NCI-H2029 treated with DMSO at 0.1 percent for 48 hours (cell line): ENCODE data around the gene NSMCE1.

Experiments used
- DNase-seq: peaks from one replicate; lab custom pipeline; 2025; lab: John Stamatoyannopoulos, UW

The NSMCE1 gene, protein sequence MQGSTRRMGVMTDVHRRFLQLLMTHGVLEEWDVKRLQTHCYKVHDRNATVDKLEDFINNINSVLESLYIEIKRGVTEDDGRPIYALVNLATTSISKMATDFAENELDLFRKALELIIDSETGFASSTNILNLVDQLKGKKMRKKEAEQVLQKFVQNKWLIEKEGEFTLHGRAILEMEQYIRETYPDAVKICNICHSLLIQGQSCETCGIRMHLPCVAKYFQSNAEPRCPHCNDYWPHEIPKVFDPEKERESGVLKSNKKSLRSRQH

DNA sequence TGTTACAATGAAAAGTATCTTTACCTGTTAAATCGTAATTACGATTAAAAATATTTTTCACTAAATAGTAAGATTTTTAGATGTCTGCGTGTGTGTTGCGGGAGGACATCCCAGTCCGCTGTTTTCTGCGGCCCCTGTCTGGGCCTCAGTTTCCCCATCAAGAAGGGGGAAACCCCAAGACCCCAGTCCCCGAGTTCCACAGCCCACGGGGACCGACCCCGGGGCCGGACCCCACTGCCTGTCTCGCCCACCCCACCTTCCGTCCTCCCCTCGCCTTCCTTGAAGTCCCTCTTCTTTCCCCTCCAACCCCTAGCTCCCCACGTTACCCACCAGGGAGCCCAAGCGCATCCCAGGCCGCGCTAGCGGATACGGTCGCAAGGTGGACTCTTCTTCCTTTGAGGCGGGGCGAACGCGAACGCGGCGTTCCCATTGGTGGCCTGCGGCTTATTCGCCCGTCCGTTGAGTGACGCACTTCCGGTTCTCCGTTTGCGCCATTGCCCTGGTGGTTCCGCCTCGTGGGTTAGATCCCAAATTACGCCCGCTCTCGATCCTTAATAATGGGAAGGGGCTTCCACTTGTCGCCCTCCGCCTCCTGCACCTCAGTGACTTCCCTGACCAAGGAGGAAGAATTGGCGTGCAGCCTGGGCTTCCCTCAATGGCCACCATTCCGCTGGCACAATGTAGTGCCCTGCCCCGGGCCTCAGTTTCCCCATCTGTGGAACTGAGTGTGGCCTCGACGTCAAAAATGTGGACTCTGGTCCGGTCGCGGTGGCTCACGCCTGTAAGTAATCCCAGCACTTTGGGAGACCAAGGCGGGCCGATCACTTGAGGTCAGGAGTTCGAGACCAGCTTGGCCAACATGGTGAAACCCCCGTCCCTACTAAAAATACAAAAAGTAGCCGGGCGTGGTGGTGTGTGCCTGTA is at the start of gene NSMCE1:
TSS of gene NSMCE1 (minus strand) at position 397 of the 924 bp plus-strand sequence. CDS start 11,202 bp downstream, outside the sequence.
- DNase-seq = peak; percentile 80

DNA sequence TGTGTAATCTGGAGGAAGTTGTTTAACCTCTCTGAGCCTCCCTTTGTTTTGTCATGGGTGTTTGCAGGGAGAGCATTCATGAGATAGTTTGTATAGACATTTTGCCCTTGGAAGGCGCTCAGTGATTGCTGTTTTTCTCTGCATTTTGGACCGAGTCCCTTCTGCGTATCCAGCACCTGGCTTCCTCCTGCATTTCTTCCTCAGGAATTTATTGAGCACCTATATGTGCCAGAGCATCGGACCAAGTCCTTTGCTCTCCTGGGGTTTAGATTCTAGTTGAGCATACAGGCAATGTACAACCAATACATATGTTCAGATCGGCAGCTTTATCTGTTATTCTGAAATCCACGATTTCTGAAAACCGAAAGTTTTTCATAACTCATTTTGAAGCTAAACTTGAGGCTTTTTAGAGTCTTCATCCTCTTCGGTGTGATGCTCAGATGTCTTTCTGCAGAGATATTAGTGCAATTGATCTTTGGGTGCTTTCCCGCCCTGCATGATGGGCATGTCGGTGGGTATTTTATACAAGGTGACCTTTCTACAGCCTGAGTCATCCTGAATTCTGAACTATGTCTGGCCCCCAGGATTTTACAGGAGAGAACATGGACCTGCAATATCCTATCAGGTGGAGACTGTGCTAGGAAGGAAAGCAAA is 49.3 kb upstream of the NSMCE1 start:
- no peak for DNase-seq

DNA sequence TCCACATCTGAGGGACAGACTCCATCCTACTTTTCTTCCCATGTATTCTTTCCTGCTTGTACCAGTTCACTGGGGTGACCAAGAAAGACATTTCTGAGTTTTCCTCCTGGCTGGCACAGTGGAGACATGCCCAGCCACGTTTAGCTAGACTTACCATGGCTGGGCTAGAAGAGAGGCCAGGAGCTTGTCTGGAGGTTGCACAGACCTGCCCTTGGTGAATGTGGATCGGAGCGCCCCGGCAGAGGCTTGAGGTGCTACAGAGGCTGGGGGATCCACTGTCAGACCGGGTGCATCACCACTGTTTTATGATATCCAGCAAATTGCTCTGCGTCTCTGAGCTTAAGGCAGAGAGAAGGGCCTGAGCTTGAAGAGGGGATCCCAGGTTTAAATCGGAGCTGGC is 48.7 kb upstream of the NSMCE1 start:
- DNase-seq = no peak

DNA sequence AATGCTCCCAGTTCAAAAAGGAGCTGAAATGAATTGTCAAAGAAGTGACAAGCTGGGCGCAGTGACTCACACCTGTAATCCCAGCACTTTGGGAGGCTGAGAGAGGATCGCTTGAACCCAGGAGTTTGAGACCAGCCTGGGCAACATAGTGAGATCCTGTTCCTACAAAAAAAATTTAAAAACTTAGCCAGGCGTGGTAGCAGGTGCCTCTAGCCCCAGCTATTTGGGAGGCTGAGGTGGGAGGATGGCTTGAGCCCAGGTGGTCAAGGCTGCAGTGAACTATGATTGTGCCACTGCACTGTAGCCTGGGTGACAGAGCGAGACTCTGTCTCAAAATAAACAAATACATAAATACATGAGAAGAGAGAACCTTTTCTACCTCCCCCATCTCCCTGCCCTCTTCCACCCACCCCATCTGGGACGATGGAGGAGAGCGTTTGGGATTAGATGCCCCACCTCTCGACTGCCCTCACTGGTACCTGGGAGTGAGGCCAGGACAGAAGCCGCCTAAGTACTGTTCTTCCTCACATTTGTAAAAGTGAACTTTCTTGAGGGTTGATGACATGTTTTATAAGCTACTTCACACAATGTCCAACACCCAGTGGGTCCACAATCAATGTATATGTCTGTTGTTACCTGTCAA is 47.6 kb upstream of the NSMCE1 start:
- DNase-seq = no peak

DNA sequence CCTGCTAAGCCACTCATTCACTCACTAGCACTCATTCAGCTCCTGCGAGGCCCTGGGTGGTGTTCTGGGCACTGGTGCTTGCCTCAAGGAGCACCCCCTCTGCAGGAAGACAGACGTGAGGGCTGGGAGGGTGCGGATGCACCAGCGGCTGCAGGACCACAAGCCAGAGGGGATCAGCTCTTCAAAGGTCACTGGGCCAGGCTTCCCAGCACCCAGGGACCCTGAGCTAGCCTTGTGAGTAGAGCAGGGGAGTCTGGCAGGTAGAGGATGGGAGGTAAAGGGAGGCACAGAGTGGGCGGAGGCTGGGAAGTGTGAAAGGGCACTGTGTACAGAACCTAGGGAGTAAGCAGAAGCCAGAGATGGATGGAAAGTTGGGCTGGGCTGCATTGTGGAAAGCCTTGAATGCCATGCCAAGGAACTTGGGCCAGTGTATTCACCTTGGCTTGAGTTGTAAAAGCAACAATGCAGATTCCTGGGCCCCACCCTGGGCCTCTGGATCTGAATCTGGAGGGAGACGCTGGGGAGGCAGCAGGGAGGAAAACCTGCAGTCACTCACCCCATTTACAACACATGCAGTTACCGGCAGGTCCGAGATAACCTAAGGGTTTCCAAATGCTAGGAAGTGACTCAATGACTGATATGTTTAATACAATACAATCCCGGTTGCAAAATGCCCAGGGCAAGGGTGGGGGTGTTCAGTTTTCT is 46.9 kb upstream of the NSMCE1 start:
- DNase-seq = no peak

DNA sequence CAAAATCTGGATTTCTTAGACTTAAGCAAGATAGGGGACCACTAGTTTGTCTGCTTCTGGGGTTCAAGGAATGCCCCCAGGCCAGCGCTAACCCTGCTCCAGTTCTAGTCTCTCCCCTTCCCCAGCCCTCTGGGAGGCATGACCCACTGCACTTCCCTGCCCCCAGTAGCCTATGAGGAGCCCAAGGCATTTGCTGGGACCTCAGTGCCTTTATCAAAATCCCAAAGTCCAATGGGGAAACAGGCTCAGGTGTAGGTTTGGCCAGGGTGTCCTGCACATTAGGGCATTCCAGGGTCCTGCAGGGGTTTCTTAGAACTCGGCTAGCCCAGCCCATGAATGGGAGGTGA is 46.4 kb upstream of the NSMCE1 start:
- no peak for DNase-seq

DNA sequence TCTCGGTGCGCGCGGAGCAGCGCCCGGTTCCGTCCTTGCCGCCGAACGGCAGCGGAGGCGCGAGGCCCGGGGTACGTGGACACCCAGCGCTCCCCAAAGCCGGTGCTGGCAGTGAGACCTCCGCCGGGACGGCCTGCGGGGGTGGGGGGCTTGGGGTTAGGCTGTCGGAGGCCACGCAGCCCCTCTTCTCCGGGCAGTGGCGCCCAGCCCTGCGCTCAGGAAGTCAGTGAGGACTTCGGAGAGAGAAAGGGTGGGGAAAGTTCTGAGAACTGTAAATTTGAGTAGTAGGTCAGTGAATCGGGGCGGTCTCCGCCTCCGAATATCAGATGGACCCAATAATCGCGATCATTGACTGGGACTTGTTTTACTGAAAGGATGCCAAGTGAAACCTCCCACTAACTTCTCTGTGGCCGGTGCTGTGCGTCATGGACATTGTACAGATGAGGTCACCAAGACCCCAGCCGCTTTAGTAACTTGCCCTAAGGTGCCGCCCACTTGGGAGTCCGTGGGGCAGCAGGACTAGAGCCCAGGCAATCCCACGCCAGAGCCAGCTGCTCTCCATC is 45.7 kb upstream of the NSMCE1 start:
- no peak for DNase-seq

DNA sequence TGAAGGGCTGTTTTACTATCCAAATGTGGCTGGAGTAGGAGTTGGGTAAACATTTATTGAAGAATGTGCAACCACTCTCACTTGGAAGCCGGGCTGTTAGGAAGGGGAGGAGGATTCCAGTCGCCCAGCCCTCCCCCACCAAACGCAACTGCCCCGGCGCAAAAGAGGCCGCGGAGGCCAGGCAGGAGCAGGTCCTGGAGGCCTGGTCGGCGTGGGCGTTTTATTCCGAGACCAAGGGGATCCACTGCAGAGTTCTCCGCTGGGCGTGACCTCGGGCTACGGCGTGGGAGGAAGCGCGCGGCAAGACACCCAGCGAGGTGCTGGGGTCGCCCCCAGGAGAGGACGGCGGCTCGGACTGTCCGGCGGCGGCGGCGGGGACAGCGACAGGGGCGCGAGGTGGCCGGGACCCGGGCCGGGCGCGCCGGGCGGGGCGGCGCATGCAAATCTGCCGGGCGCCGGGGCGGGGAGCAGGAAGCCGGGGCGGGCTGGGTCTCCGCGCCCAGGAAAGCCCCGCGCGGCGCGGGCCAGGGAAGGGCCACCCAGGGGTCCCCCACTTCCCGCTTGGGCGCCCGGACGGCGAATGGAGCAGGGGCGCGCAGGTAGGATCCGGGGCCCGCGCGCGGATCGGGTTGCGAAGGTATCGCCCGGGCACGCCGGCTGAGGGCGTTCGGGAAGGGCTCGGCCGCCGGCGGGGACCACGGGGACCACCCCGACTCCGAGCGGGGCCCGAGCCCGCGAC is 45.0 kb upstream of the NSMCE1 start, which contains the start of gene IL4R:
TSS of gene IL4R (plus strand) at position 553 of the 739 bp plus-strand sequence. CDS start 26,230 bp downstream, outside the sequence.
- DNase-seq = no peak

DNA sequence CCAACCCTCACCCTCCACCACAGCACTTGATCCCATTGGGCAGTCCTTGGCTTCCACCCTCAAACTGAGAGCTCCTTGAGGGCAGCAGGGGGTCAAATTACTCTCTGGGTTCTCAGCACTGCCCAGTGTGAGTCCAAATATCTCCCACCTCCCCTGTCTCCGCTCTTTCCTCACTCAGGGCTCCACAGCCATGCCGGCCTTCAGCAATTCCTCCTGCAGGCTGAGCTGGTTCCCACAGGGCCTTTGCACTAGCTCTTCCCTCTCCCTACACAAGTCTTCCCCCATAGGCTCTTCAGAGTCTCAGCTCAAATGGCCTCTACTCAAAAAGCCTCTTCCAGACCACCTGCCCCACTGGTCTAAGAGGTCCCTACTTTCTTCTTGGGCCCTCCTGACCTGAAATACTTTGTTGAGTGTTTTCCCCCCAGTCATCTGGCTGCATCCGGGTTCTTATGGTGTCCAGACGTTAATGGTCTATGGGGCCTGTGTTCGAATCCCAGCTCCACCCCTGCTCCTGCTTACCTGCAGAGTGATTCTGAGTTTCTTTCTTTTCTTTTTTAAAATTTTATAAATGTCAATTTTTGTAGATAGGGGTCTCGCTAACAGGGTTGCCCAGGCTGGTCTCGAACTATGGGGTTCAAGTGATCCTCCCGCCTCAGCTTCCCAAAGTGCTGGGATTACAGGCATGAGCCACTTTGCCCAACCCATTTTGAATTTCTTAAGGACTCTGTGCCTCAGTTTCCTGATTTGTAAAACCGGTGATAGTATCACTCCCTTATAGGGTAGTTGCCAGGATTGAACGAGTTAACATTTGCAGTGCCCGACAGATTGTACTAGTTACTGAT is 44.2 kb upstream of the NSMCE1 start:
- DNase-seq = no peak

DNA sequence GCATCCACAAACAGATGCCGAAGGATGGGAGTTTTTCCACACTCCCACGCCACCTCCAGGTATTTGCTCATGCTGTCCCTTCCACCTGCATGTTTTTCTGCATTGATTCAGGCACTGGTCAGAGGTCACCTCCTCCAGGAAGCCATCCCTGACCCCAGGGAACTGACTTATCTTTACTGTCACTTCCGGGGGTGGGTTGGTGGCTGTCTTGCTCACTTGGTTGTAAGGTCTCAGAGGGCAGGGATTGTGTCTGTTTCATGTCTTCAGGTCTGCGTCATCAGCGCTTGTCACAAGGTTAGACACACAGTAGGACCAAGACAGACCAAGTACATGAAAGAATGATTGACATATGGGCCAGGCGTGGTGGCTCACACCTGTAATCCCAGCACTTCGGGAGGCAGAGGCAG is 43.3 kb upstream of the NSMCE1 start:
- no peak for DNase-seq

DNA sequence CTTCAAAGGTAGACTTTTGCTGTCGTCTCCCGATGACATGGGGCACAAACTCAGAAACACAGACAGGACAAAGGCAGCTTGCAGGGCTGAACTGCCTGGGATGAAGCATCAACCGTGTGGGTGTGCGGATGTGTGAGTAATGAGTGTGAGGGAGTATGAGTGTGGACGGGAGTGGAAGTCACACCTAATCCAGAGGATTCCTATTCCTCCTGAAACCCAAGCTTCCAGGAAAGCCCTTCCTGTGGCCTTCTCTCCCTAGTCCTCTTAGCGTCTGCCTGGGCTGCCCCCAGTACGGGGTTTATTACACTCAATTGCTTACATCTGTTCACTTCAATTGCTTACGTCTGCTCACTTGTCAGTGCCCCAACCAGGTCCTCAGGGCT is 42.9 kb upstream of the NSMCE1 start:
- no peak for DNase-seq

DNA sequence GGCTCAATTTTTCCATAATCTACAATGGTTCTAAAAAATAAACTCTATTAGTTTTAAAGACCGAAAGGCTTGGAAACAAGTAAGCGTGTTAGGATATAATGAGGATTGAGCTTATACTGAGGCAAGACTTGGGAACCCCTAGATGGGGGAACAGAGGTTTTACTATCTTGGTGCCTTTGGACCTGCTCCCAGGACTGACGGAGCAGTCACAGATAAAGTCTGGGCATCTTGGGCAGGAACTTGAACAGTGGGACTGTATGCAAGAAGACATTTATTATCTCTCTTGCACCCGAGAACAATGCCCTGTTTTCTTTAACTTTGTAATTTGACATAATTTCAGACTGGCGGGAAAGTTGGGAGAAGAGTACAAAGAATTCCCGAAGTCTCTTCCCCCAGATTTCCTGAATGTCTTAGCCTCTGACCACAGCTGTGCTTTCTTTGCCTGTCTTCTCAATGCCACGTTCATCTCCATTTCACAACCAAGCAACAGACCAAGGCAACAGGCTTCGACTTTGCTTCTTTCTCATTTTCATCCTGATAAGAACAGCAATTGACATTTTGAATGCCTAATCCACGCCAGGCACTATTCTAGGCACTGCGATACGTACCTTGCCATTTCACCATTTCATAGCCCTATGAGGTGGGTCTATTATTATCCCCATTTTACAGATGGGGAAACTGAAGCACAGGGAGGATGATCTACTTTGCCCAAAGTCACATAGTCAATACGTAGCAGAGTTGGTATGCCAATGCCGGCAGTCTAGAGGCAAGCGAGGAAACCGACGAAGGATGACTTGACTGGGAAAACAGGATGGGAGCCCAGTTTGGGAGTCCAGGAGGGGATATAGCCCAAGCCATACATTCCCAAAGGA is 42.2 kb upstream of the NSMCE1 start:
- DNase-seq = no peak

DNA sequence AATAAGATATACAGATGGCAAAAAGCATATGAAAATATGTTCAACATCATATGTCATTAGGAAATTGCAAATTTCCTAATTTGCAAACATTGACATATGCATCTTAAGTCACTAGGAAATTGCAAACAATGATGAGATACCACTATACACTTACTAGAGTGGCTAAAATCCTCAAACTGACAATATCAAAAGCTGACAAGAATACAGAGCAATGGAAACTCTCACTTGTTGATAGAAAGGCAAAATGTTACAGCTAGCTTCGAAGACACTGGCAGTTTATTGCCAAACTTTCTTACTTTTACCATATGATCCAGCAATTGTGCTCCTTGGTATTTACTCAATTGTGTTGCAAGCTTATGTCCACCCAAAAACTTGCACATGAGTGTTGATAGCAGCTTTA is 40.2 kb upstream of the NSMCE1 start:
- no peak for DNase-seq

DNA sequence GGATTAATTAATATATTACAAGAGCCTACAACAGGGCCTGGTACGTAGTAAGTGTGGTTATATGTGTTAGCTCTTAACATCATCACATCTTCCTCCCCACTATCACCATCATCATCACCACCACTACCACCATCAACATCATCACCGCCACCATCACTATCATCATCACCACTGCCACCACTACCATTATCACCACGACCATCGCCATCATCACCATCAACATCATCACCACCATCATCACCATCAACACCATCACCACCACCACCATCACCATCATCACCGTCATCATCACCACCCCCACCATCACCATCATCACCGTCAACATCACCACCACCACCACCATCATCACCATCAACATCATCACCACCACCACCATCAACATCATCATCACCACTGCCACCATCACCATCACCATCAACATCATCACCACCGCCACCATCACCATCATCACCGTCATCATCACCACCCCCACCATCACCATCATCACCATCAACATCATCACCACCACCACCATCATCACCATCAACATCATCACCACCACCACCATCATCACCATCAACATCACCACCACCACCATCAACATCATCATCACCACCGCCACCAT is 37.4 kb upstream of the NSMCE1 start:
- no peak for DNase-seq

DNA sequence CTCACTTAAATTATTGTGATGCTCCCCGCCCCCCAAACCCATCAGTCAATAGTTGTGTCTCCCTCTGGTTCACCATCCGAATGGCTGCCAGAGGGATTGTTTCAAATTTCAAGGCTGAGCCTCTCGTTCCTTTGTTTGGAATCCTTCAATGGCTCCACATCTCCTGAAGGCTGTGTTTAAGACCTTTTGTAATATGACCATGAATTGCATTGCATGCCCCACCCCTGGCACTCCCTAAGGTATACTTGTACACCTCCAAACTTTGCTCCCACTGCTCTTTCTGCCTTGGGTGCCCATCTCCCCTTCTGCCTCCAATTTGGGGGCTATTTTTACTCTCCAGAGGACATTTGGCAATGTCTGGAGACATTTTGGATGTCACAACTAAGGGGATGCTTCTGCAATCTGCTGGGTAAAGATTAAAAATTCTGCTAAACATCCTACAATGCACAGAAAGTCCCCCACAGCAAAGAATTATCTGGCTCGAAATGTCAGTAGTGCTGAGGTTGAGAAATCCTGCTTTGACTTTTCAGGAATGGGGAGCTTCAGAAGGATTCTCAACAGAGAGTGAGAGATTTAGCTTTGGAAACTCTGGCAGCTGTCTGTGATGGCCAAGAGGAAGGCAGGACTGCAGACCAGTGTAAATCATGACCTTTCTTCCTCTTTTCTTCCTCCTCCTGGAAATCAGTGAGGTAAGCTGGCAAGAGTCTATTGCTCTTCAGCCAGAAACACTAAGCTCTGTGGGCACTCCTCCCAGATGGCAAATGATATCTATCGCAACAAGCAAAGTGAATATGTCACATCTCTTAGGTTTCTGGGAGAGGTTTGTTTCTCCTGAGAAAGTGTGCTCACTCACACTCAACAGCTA is 36.5 kb upstream of the NSMCE1 start:
- no peak for DNase-seq

DNA sequence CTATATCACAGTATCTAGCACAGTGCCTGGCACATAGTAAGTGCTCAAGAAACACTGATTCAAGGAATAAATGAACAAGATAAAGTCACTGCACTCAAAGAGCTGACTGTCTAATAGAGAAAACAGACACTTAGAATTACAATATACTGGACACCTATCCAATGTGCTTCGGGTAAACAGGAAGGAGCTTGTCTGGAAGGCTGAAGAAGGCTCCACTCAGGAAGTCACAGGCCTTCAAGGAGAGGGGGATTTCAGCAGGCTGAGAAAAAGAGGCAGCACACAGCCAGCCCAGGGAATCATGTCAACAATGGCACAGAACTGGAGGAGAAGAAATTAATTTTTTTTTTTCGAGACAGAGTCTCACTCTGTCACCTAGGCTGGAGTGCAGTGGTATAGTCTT is 35.5 kb upstream of the NSMCE1 start:
- no peak for DNase-seq
